ES-I3 (cell line): Measurements from ENCODE around the gene DSCAML1.

Experiments used
- H3K36me3 ChIP-seq: 2 replicates; pipeline ENCODE4 v1.6.1; 2013; ENCODE audit warnings: mild to moderate bottlenecking, low read length, control low read depth, moderate library complexity; ENCODE audit not compliant: insufficient read depth
- H3K4me1 ChIP-seq: 2 replicates; pipeline ENCODE4 v1.6.1; 2013; ENCODE audit warnings: mild to moderate bottlenecking, control low read depth, low read length; ENCODE audit not compliant: insufficient read depth
- H3K9ac ChIP-seq: 2 replicates; pipeline ENCODE4 v1.6.1; 2013; ENCODE audit warnings: low read depth, mild to moderate bottlenecking, low read length, moderate library complexity
- H3K9me3 ChIP-seq: 2 replicates; pipeline ENCODE4 v1.6.1; 2013; ENCODE audit warnings: mild to moderate bottlenecking, low read length, moderate library complexity; ENCODE audit not compliant: control insufficient read depth, insufficient read depth

DSCAML1 gene

DNA sequence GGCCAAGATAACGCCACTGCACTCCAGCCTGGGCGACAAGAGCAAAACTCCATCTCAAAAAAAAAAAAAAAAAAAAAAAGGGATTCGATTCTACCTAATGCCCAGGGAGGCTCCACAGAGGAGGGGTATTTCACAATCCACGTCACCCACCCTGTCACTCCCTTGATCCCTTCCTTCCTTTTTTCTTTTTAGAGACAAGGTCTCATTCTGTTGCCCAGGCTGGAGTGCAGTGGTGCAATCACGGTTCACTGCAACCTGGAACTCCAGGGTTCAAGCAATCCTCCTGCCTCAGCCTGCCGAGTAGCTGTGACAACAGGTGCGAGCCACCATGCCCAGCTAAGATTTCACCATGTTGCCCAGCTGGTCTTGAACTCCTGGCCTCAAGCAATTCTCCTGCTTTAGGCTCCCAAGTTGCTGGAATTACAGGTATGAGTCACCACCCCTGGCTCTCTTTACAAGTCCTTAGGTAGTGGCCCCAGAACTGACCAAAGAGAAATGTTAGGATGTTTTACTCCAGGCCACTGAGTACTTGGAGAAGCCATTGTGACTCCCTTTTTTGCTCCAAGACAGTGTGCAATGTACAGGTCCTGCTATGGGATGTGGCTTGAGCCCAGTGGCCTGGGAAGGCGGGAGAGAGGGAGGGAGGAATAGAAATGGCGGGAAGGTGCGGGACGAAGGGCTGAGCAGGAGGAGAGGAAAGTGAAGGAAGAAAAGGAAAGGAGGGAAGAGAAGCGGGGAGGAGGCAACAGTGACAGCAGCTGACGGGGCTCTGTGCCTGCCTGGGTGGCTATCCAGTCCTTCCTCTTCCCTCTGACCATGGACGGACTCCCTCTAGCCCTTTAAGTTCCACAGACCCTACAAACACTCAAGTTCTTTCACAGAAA lies 39.3 kb upstream of the DSCAML1 start:
- no peaks in the 10 kb centered on the region for H3K36me3 ChIP-seq
- H3K4me1 ChIP-seq = peaks cover 5% of the 10 kb centered on the region; the same call in 1 of the 2 replicates
- no peak overlapping the region for H3K9ac ChIP-seq

DNA sequence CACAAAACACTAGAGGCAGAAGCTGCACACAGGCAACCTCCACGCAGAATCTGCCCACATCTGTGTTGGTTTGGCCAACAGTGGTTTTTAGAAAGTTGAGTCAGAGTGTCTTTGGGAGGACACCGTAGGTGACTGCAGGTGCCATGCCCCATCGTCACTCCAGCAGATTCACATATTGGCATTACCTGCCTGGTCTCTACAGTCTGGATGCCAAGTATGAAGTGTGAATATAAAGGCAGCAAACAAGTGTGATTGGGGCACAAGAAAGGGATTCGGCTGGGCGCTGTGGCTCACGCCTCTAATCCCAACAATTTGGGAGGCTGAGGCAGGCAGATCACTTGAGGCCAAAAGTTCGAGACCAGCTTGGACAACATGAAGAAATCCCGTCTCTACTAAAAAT lies 38.6 kb upstream of the DSCAML1 start:
- H3K9me3 ChIP-seq = no peaks in the 10 kb centered on the region
- H3K4me1 ChIP-seq = peaks cover 12% of the 10 kb centered on the region; the same call in 1 of the 2 replicates
- H3K36me3 ChIP-seq = no peaks in the 10 kb centered on the region
- no peak overlapping the region for H3K9ac ChIP-seq

More for the DNA sequence above, 39.3 kb upstream of the DSCAML1 start:
- H3K9me3 ChIP-seq = no peaks in the 10 kb centered on the region

DNA sequence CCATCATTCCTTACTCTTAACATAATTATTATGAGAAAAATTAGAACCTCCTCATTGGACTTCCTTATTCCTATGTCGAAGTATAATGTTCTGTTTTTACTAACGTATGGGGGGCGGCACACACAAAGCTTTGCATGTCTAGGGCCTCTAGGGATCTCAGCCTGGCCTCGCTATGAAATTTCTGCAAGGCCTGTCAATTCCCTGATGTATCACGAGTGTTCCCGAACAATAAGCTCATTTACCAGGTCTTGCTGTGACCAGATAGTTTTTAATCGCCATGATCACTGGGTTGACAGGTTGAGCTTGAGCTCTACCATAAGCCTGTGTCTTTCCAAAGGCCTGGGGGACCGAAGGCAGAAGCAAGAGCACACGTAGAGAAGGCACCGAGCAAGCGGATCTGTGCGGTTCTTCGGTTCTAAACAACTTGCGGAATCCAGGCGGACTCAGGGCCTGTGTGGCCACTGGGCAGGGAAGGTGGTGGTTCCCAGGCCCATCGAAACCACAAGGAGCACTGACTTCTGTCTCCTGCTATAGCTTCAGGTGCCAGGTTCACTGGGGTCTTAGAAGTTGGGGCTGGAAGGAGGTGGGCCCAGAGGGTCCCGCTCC lies 37.9 kb upstream of the DSCAML1 start:
- peaks cover 16% of the 10 kb centered on the region; the same call in 1 of the 2 replicates for H3K4me1 ChIP-seq
- H3K9ac ChIP-seq = no peak overlapping the region
- H3K9me3 ChIP-seq = no peaks in the 10 kb centered on the region
- no peaks in the 10 kb centered on the region for H3K36me3 ChIP-seq

GRCh38 chr11:117834068-117834810 lies 37.2 kb upstream of the DSCAML1 start:
- no peaks in the 10 kb centered on the region for H3K36me3 ChIP-seq
- no peak overlapping the region for H3K9ac ChIP-seq
- H3K4me1 ChIP-seq = peaks cover 16% of the 10 kb centered on the region; the same call in 1 of the 2 replicates
- no peaks in the 10 kb centered on the region for H3K9me3 ChIP-seq

GRCh38 chr11:117833401-117833891 lies 36.4 kb upstream of the DSCAML1 start:
- H3K4me1 ChIP-seq = peaks cover 22% of the 10 kb centered on the region; the same call in 1 of the 2 replicates
- no peaks in the 10 kb centered on the region for H3K36me3 ChIP-seq
- no peaks in the 10 kb centered on the region for H3K9me3 ChIP-seq
- H3K9ac ChIP-seq = no peak overlapping the region

DNA sequence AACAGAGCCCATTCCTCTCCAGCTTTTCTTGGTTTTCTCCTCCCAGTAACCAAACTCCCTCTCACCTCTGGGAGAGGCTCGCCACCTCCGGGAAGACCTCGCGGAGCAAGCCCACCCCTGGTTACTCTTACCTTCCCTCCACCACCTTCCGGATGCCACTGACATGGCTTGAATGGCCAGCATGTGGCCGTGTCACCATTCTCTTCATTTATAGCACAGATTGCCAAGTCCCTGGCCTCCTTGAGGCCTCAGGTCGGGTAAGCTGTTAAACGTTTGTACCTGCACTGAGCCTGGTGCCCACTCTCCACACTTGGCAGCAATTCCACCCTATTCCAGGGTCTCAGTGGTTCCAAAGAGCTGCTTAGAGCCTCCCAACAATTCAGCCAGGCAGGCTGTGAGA lies 35.5 kb upstream of the DSCAML1 start:
- H3K36me3 ChIP-seq = no peaks in the 10 kb centered on the region
- no peak overlapping the region for H3K9ac ChIP-seq
- H3K4me1 ChIP-seq = peaks cover 22% of the 10 kb centered on the region; the same call in 1 of the 2 replicates
- no peaks in the 10 kb centered on the region for H3K9me3 ChIP-seq

- Histone ChIP-seq H3K9ac (no peak overlapping the region), H3K4me1 (peaks cover 19% of the 10 kb centered on the region; the same call in 1 of the 2 replicates), H3K36me3 (no peaks in the 10 kb centered on the region), H3K9me3 (no peaks in the 10 kb centered on the region)
These were observed 34.8 kb upstream of the DSCAML1 start for GRCh38 chr11:117831661-117832415.

DNA sequence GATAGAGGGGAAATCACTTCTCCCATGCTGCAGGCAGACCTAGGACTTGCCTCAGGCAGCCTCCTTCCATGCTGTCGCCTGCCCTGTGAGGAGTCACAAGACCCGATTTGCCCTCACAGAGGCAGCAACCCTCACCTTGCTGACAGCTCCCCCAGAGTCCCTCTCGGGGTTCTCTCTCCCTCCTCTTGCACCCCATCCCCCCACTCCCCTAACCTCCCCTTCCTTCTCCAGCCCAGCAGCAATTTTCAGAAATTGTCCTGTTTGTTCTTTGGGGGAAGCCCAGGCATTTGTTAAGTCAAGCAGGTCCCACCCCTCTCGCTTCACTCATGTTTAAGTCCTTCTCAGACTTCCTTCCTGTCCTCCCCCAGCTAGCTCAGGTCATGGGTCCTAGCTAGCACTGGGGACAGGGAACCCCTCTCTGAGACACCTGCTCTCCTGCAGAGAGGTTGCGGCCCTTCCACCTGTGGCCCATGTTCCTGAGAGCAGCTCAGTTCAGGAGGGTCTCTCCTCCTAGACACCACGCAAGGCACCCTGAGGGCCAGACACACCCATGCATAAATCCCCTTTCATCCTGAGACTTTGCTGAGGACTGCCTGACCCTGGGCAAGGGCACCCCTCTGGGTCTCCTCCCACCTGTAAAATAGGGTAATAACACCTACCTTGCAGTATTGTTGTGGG lies 33.8 kb upstream of the DSCAML1 start:
- H3K9me3 ChIP-seq = no peaks in the 10 kb centered on the region
- H3K36me3 ChIP-seq = no peaks in the 10 kb centered on the region
- no peak overlapping the region for H3K9ac ChIP-seq
- H3K4me1 ChIP-seq = peaks cover 19% of the 10 kb centered on the region; the same call in 1 of the 2 replicates

DNA sequence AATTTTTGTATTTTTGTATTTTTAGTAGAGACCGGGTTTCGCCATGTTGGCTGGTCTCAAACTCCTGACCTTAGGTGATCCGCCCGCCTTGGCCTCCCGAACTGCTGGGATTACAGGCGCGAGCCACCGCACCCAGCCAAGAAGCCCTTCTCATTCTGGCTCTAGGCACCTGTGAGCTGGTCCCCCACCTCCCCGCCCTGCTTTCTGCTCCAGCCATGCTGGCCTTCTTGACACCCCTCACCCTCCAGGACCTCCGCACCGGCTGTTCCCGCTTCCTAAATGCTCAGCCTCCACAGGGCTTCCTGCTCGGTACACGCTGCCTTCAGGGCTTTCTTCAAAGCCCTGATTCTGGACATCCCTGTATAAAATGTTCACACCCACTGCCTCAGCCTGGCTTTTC lies 33.1 kb upstream of the DSCAML1 start:
- Histone ChIP-seq H3K9me3 (no peaks in the 10 kb centered on the region), H3K4me1 (peaks cover 19% of the 10 kb centered on the region; the same call in 1 of the 2 replicates), H3K36me3 (no peaks in the 10 kb centered on the region), H3K9ac (no peak overlapping the region)

DNA sequence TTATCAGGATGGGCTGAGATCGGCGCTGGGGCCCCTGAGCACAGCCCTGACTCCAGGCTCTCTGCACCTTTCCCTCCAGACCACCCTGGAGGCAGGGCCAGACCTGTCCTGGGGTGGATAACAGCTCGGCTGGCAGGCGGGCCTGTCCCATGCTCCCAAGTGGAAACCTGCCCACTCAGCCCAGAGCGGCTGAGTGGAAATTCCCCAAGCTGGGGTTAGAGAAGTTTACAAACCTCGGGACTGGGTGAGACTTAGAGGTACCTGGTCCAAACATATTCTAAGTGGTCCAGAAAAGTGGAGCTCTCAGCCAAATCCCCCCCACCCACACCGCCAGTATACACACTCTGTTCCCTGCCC lies 32.3 kb upstream of the DSCAML1 start:
- no peak overlapping the region for H3K9ac ChIP-seq
- H3K36me3 ChIP-seq = no peaks in the 10 kb centered on the region
- no peaks in the 10 kb centered on the region for H3K9me3 ChIP-seq
- H3K4me1 ChIP-seq = peaks cover 21% of the 10 kb centered on the region; the same call in 1 of the 2 replicates

DNA sequence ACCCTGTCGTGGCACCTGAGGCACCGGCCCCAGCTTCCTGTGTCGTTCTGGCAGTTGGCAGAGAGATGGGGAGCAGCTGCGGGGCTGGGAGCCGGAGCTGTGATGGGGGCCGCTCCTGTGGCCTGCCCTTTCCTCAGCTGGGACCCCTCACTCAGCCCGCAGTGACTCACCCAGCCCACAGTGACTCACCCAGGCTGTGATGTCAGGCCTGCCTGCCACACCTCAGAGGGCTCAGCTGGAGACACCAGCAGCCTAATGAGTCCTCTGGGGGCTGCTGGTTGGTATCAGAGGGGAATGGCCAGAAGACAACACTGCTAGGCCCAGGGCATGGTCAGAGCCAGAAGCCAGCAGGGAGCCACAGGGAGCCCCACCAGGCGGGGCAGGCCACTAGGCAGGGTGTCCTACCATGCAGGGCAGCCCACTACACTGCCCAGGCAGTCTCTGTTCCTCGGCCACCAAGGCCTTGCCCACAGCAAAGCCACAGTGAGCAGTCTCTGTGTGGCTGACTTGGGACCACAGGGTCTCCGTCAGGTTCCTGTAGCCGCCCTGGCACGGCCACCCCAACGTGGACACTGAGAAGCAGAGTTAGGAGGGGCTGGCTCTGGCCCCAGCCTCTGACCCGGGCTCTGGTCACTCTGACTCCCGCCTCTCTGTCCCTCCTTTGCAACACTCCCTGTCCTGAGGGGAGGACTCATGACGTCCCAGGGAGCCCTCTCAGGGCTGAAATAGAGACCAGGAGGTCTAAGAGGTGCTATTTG lies 31.8 kb upstream of the DSCAML1 start:
- H3K9ac ChIP-seq = no peak overlapping the region
- H3K4me1 ChIP-seq = peaks cover 27% of the 10 kb centered on the region; the same call in 1 of the 2 replicates
- no peaks in the 10 kb centered on the region for H3K9me3 ChIP-seq
- no peaks in the 10 kb centered on the region for H3K36me3 ChIP-seq

- Histone ChIP-seq H3K36me3 (no peaks in the 10 kb centered on the region), H3K4me1 (peaks cover 36% of the 10 kb centered on the region; the same call in 1 of the 2 replicates), H3K9ac (no peak overlapping the region), H3K9me3 (no peaks in the 10 kb centered on the region)
These were observed 30.8 kb upstream of the DSCAML1 start for GRCh38 chr11:117827521-117828511.
